AG08396 (cell line): Measurements from ENCODE around the gene QPRT.
"Not testable (repeated sequence)": the region's sequence is repeated elsewhere in the genome, so short reads cannot be mapped to it uniquely, and the experiment has no call there.

Experiments
- DNase-seq: peaks from one replicate; pipeline ENCODE4 v3.0.0; 2012; ENCODE audit warnings: low spot score, mixed read lengths

QPRT gene

GRCh38 chr16:29694384-29695195, 15.6 kb downstream of the QPRT start:
- no peak for DNase-seq

GRCh38 chr16:29695675-29696074, 16.7 kb downstream of the QPRT start:
- not testable (repeated sequence) for DNase-seq

DNA sequence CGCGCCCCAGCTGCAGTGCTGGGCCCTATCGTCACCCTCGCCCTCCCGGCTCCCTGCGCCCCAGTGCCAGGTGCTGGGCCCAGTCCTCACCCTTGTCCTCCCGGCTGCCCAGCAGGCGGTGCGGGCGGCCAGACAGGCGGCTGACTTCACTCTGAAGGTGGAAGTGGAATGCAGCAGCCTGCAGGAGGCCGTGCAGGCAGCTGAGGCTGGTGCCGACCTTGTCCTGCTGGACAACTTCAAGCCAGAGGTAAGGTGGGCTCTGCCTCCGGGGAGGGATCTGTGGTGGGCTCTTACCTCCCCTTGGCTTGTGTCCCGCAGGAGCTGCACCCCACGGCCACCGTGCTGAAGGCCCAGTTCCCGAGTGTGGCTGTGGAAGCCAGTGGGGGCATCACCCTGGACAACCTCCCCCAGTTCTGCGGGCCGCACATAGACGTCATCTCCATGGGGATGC, 17.9 kb downstream of the QPRT start:
- no peak for DNase-seq

GRCh38 chr16:29697391-29697790, 18.4 kb downstream of the QPRT start:
- no peak for DNase-seq

DNA sequence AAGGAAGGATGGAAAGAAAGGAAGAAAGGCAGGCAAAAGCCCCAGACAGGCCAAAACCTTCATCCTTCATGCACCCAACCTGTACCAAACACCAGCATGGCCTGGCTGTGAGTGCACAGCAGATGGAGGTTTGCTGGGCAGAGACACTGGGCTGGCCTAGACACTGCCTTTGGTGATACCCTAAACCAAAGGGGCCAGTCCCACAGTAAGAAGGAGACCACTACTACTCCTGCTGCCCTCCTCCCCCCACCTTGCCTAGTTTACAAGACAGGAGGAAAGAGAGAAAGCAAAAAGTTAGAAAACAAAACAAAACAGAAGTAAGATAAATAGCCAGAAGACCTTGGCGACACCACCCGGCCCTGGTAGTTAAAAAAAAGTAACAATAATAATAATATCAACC, 19.1 kb downstream of the QPRT start:
- DNase-seq, result no peak

- no peak for DNase-seq
Measured at GRCh38 chr16:29698484-29699323, 19.7 kb downstream of the QPRT start.

GRCh38 chr16:29699324-29700219, 20.6 kb downstream of the QPRT start:
- peak; percentile 4 for DNase-seq

GRCh38 chr16:29700253-29700987, 21.4 kb downstream of the QPRT start:
- DNase-seq, result peak; percentile 94

- DNase-seq, result no peak
Measured at GRCh38 chr16:29701214-29701555, 22.2 kb downstream of the QPRT start.

GRCh38 chr16:29702269-29702668, 23.3 kb downstream of the QPRT start:
- no peak for DNase-seq

DNA sequence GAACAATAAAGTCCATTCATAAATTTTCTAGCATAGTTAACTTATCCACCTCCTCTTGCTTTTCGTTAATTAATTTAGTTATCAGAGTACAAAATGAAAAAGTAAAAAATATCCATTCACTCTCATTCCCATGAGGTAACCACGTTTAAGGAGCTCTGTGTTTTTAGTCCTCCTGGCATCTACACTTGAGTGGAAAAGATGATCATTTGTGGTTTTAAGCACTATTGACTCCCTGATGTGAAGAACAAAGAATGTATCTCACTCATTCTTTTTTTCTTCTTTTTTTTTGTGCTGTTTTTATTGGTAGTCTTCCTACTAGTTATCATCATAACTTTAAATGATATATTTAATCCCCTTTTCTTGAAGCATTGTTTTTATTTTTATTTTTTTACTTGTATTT, 26.1 kb downstream of the QPRT start:
- DNase-seq, result no peak

DNA sequence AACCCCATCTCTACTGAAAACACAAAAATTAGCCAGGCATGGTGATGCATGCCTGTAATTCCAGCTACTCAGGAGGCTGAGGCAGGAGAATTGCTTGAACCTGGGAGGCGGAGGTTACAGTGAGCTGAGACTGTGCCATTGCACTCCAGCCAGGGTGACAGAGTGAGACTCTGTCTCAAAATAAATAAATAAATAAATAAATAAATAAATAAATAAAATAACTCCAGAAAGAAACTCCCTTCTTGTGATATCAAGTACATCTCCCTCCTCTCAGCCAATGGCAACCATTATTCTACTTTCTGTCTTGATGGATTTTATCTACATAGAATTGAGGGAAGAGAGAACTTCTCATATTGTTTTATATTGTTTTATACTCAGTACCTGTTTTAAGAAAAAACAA, 28.2 kb downstream of the QPRT start:
- not testable (repeated sequence) for DNase-seq

- no peak for DNase-seq
Measured at GRCh38 chr16:29708917-29709600, 30.1 kb downstream of the QPRT start.

GRCh38 chr16:29709657-29710056, 30.7 kb downstream of the QPRT start:
- DNase-seq, result not testable (repeated sequence)

DNA sequence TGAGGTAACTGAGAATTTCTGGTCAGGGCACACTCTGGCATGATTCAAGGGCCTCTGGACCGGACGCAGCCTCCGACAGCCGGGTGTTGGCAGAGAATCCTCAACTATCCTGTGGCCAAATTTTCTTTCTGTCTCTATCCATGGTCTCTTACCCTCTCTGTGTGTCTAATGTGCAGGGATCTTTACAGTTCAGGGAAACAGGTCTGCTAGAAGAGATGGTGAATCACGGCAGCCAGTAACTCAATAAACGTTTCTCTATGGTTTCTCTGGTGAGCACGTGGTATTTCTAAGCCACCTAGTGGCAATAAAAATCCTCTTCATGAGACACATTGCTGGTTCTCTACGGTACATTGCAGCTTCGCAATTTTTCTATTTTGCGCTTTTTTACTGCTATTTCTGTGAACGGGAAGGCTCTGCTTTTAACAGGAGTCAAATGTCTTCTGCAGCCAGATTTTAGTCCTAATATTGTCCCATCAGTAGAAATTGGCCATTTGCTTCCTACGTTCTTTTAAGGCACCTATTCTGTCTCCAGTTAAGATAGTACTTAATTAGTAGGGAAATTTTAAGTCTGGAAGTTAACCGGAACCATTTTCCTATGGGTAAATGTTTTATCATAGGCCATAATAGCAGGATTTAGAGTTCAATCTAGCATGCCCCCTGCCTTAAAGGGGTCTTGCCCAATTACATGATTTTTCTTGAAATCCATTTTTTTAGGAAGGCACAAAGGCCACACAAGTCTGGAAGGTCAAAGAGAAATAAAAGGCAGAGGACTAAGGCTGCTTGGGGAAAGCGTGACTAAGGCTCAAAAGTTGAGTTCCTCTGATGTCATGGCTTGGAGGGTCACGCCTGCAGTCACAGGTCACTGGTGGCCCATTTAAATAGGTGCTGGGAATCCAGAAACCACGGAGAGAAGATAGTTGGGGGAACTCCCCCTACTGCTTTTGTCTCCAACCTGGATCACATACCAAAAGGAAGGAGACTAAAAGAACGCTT, 31.5 kb downstream of the QPRT start:
- peak; percentile 69 for DNase-seq

GRCh38 chr16:29712809-29713208, 33.8 kb downstream of the QPRT start:
- no peak for DNase-seq

- no peak for DNase-seq
Measured at GRCh38 chr16:29714396-29714795, 35.4 kb downstream of the QPRT start.

DNA sequence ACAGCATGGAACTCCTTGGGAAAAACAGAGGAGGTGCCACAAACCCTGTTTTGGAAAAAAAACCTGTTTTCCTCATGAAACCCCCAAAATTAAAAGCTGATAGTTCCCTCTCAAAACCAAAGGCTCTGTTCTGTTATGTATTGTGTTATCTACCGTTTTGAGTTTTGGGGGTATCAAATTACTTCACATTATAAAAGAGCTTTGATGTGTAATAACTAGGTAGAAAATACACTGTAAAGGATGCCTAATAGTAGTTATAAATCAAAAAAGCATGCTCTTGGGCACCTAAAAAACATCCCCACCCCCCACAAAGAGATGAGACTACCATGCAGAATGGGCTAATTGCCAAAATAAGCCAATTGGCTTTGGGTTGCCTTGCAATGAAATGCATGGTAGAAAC, 36.0 kb downstream of the QPRT start:
- DNase-seq, result no peak

DNA sequence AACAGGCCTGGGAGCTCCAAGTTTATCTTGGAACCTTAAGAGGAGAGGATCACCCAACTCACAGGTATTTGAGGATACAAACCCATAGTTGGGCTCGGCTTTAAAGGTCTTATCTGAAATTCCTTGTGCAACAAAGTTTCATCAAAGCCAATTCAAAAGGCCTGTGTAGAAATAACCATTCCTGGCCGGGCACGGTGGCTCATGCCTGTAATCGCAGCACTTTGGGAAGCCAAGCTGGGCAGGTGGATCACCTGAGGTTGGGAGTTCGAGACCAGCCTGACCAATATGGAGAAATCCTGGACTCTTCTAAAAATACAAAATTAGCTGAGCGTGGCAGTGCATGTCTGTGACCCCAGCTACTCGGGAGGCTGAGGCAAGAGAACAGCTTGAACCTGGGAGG, 38.1 kb downstream of the QPRT start:
- no peak for DNase-seq

- no peak for DNase-seq
Measured at GRCh38 chr16:29719063-29719462, 40.1 kb downstream of the QPRT start.
